SU-DHL-6 (cell line): Measurements from ENCODE around the gene RALGAPA1.

Experiments
- CTCF ChIP-seq: fragments of 200-600 bp; sonication (generic); IDR thresholded peaks from one replicate; pipeline ENCODE4 v1.5.1; 2017; ENCODE audit warnings: antibody characterized with exemption, mild to moderate bottlenecking, low read length, moderate library complexity; ENCODE audit not compliant: insufficient read depth, poor library complexity, severe bottlenecking
- EZH2phosphoT487 ChIP-seq: fragments of 200-600 bp; sonication (generic), shearing (Covaris generic); conservative IDR thresholded peaks from 2 replicates; pipeline ENCODE4 v1.6.1; 2018; ENCODE audit warnings: mild to moderate bottlenecking, antibody characterized with exemption, low read length, moderate library complexity, mixed read lengths

- TF ChIP-seq CTCF (no peak), EZH2phosphoT487 (no peak)
Observed at GRCh38 chr14:35594616-35595015, 214.5 kb downstream of the RALGAPA1 start.
